DND-41 (cell line): ENCODE results near the gene STAP2.

Source experiments
- EZH2 ChIP-seq: IDR thresholded peaks from 3 replicates; pipeline ENCODE4 v1.6.1; 2012; ENCODE audit warnings: borderline replicate concordance, low read depth, mild to moderate bottlenecking, moderate library complexity, low read length, inconsistent platforms; ENCODE audit not compliant: severe bottlenecking
- TF ChIP-seq, protein P1 (sequence below): IDR thresholded peaks from 2 replicates; pipeline ENCODE4 v1.5.1; 2012; ENCODE audit warnings: borderline replicate concordance, low read length, moderate library complexity, mild to moderate bottlenecking; ENCODE audit not compliant: poor library complexity, severe bottlenecking; ENCODE audit errors: extremely low read depth

DNA sequence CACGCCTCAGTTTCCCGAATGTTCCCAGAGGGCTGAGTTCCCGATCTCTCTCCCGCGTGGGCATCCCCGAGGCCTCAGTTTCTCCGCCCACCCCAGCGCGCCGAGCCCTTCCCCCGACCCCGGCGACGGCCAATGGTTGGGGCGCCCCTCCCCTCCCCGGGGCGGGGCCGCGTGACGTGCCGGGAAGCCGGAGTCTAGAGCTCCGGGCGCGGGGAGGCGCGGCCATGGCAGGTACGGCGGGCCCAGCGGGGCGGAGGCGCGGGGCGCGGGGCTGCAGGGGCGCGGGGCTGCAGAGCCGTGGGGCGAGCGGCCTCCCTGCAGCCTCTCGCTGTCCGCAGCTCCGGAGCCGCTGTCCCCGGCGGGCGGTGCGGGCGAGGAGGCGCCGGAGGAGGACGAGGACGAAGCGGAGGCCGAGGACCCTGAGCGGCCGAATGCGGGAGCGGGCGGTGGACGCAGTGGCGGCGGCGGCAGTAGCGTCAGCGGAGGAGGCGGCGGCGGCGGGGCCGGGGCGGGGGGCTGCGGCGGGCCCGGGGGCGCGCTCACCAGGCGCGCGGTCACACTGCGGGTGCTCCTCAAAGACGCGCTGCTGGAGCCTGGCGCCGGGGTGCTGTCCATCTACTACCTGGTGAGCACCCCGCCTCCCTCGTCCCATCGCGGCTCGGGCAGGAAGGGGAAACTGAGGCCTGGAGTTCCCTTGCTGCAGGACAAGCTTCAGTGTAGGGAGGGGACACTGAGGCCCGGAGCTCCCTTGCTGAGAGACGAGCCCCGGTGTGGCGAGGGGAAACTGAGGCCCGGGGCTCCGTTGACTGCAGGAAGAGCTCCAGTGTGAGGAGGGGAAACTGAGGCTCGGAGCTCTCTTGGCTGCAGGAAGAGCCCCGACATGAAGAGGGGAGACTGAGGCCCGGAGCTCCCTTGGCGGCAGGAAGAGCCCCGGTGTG lies 5.0 kb upstream of the STAP2 start, which contains the start of gene MPND:
- TF ChIP-seq, protein P1, sequence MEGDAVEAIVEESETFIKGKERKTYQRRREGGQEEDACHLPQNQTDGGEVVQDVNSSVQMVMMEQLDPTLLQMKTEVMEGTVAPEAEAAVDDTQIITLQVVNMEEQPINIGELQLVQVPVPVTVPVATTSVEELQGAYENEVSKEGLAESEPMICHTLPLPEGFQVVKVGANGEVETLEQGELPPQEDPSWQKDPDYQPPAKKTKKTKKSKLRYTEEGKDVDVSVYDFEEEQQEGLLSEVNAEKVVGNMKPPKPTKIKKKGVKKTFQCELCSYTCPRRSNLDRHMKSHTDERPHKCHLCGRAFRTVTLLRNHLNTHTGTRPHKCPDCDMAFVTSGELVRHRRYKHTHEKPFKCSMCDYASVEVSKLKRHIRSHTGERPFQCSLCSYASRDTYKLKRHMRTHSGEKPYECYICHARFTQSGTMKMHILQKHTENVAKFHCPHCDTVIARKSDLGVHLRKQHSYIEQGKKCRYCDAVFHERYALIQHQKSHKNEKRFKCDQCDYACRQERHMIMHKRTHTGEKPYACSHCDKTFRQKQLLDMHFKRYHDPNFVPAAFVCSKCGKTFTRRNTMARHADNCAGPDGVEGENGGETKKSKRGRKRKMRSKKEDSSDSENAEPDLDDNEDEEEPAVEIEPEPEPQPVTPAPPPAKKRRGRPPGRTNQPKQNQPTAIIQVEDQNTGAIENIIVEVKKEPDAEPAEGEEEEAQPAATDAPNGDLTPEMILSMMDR = no peak
- no peak for TF ChIP-seq EZH2
